GM19452 (cell line): ENCODE measurements around the gene FHAD1.
"Not testable (repeated sequence)": the region's sequence is repeated elsewhere in the genome, so short reads cannot be mapped to it uniquely, and the experiment has no call there.

Source experiments
- ATAC-seq: cut with Tn5 transposase; IDR thresholded peaks from one replicate; pipeline ENCODE4 v1.9.1; 2021; ENCODE audit not compliant: unreplicated experiment

Gene FHAD1

GRCh38 chr1:15303935-15304334, 56.9 kb downstream of the FHAD1 start:
- ATAC-seq: no peak

GRCh38 chr1:15304708-15305467, 57.9 kb downstream of the FHAD1 start:
- ATAC-seq: no peak

DNA sequence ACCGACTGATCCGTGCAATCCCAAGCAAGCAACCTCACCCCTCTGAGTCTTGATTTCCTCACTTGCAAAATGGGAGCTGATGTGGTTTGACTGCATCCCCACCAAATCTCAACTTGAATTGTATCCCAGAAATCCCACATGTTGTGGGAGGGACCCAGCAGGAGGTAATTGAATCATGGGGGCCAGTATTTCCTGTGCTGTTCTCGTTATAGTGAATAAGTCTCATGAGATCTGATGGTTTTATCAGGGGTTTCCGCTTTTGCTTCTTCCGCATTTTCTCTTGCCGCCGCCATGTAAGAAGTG, 58.4 kb downstream of the FHAD1 start:
- no peak for ATAC-seq

GRCh38 chr1:15306352-15306751, 59.3 kb downstream of the FHAD1 start:
- ATAC-seq: not testable (repeated sequence)

DNA sequence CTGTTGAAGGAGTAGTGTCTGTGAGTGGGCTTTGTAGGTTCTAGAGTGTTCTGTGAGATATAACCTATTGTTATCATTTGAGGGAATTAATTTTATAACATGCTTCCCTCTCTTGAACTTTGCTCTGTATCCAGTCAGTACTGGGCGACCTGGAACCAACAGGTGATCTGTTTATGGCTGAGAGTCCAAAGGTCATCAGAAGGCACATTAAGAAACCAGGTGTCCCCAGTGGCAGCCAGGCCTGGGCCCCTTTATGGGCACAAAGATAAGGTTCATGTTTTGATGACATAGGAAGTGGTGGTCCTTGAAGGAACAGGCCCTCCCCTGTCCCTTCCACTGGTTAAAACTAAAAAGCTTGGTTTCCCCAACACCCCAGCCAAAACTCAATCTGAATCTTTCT, 61.1 kb downstream of the FHAD1 start:
- ATAC-seq: no peak

DNA sequence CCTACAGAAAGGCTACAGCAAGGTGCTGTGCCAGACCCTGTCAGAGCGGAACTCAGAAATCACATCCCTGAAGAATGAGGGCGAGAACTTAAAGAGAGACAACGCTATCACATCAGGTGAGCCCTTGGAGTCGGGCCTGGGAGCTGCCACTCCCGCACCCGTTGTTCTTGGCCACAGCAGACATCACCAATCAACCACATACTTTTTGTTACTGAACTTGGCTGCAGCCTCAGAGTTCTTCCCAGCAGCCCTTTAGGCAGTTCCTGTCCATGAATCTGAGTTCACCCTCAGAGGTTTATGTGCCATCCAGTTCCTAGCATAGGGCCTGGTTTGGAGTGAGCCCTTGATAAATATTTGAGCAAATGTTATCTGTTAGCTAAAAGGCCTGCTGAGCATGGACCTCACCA, 61.6 kb downstream of the FHAD1 start:
- ATAC-seq: no peak

GRCh38 chr1:15309687-15310086, 62.7 kb downstream of the FHAD1 start:
- ATAC-seq: no peak

DNA sequence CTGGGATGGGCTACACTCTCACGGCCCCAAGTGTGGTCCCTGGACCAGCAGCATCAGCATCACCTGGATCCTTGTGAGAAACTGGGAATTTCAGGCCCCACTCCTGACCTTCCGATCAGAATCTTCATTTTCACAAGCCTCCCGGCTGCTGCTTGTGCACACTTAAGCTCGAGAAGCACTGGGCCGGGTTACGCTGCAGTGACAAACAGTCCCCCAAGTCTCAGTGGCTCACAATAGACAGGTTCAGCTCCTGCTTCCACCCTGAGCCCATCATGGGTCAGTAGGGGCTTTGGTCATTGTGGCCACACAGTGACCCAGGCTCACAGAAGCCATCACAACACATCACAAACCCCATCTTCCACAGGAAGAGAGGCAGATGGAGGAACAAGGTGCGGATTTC, 63.5 kb downstream of the FHAD1 start:
- ATAC-seq: no peak

- ATAC-seq: no peak
Observed at GRCh38 chr1:15311122-15311822, 64.2 kb downstream of the FHAD1 start.

DNA sequence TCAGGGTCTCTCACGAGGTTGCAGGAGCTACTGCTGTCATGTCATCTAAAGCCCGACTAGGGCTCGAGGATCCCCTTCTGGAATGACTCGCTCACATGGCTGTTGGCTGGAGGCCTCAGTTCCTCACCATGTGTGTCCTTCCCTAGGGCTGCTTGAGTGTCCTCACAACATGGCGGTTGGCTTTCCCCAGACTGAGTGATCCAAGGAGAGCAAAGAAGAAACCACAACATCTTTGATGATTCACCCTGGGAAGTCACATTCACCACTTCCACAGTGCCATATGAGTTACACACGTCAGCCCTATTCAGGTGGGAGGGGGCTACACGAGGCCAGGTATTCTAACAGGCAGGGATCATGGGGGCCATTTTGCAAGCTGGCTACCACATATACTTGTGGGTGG, 64.9 kb downstream of the FHAD1 start:
- ATAC-seq: no peak

GRCh38 chr1:15312626-15313411, 65.8 kb downstream of the FHAD1 start:
- ATAC-seq: no peak

GRCh38 chr1:15314328-15315281, 67.6 kb downstream of the FHAD1 start:
- no peak for ATAC-seq

GRCh38 chr1:15315815-15316214, 68.8 kb downstream of the FHAD1 start:
- no peak for ATAC-seq

DNA sequence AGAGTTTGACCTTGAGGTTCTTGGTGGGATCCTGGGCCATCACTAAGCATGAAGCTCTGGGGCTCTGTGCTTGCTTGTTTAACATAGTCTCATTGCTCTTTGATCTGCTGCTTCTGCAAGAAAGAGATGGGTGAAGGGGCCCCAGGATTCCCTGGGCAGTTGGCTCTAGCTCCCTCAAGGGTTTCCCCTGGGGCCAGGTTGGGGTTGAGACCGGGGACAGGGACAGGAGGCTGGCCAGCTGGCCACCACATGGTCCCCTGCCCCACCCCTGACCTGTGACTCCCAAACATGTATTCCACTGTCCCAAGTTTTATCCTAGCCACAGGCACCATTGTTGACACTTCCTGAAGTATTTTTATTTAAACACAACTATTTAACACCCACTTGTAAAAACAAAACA, 69.5 kb downstream of the FHAD1 start:
- ATAC-seq: no peak

DNA sequence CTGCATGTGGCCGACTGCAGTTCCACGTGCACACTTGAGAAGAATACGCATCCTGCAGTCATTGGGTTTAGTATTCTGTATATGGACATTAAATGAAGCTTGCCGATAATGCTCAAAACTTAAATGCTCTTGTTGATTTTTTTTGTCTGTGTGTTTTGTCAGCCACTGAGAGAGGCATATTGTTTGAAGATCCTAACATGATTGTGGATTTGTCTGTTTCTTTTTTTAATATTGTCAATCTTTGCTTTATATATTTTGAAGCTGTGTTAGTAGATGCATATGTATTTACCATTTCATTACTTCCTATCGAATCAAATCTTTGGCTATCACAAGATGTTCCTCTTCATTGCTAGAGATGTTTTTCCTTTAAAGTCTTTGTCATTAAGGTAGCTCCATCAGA, 73.2 kb downstream of the FHAD1 start:
- ATAC-seq: no peak

- no peak for ATAC-seq
Observed at GRCh38 chr1:15321601-15322000, 74.6 kb downstream of the FHAD1 start.

DNA sequence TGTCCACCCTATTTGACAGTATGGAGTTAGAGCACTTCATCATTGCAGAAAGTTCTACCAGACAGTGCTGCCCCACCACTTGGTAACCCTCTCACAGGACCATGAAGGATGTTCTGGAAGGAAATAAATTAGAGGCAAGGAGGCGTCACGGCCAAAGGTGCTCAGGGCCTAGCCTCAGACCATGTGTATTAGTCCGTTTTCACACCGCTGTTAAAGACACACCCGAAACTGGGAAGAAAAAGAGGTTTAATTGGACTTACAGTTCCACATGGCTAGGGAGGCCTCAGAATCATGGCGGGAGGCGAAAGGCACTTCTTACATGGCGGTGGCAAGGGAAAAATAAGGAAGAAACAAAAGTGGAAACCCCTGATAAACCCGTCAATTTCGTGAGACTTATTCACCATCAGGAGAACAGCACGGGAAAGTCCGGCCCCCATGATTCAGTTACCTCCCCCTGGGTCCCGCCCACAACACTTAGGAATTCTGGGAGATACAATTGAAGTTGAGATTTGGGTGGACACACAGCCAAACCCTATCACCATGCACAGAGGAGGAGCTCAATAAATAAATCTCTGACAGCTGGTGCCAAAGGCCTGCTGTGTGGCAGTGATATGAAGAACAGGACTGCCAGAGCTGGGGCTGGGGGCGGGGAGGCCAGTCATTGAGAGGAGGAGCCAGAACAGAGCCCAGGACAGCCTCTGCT, 75.8 kb downstream of the FHAD1 start:
- no peak for ATAC-seq

DNA sequence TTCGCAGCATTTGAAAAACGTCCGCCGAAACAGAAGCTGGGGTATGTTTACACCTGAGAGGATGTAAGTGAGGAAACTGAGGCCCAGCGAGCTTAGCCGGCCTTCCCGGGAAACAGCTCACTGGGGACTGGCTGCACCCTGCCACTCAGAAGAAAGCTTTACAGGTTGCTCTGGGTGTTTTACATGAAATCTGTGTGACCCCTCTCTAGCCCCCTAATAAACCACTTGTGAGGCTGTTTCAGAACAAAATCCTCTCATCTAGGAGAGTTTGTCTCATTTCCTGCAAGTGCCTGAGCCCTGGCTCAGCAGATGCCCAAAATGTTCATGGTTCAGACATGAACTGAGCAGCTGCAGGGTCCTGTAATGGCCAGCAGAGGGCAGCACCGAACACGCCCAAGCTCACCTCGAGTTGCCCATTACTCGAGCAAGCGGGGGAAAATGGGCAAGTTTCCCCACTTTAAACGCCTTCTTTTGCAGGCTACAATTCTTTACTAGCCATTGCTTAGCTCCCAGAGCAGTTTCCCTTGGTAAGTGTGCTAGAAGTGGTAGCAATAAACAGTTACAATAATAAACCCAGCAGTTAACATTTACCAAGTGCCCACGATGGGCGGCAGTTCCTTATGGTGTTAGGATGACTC, 76.4 kb downstream of the FHAD1 start:
- no peak for ATAC-seq

- no peak for ATAC-seq
Observed at GRCh38 chr1:15323989-15324868, 77.2 kb downstream of the FHAD1 start.
